GM21423 (cell line): ENCODE results near the gene CGNL1.

Experiments
- ATAC-seq: cut with Tn5 transposase; IDR thresholded peaks from one replicate; pipeline ENCODE4 v1.9.1; 2021; ENCODE audit warnings: mild to moderate bottlenecking, moderate library complexity; ENCODE audit not compliant: unreplicated experiment

The CGNL1 gene

DNA sequence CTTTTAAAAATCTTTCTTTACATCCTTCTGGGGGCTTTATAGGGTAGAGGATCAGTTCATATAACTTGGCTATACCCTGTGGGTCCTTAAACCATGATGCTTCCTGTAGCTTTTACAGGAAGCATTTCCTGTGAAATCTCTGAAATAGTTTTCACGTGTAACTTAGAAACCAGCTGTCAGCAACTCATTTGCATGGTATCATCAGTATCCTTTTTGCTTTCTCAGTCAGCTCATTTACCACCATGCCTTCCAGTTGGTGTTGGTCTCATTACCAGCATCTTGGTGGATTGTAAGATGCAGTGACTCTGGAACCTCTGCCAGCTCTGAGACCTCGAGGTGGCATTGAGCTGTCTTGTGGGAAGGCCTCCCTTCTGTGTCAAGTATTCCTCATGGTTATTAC lies 118.7 kb downstream of the CGNL1 start:
- no peak for ATAC-seq

GRCh38 chr15:57495554-57496165 lies 119.4 kb downstream of the CGNL1 start:
- ATAC-seq: no peak

GRCh38 chr15:57496594-57496945 lies 120.3 kb downstream of the CGNL1 start:
- ATAC-seq: no peak

- no peak for ATAC-seq
Measured at GRCh38 chr15:57496946-57497869, 120.9 kb downstream of the CGNL1 start.

DNA sequence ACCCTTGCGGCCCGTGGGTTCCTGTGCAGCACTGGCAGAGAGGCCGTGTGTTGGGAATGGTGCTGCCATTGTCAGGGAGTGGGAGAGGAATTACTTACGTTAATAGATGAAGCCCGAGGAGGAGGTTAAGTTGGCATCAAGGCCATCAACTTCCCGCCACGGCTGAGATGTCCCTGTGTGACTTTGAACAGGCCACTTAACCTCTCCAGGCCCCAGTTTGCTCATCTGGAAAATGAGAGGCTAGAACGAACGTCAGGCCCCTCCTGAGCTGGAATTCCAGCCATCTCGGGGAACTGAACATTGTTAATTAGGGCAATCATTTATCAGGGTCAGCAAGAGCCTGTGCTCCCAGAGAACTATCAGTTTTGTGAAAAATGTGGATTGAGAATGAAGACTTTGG lies 124.0 kb downstream of the CGNL1 start:
- ATAC-seq: no peak

DNA sequence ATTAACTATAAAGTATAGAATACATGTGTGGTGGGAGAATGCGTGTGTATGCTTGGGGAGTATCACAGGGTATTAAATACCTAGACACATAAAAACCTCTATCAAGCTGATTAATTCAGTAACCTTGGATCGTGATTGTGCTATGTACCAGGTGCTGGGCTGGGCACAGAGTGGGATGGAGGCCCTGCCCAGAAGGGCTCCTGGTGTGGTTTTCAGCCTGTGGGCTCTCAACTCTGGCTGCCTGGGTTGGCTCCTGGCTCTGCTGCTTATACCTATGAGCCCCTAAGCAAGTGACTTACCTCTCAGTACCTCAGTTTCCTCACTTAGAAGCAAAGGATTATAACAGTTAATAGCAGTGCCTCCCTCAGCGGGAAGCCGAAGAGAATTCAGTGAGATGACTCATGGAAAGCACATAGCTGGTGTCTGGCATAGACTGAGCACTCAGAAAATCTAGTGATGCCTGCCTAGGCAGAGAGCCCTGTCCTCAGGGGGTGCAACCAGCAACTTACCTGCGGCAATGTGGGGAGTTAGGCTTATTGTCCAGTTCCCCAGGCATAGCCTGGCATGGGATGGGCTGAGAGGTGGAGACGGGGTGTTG lies 124.8 kb downstream of the CGNL1 start:
- no peak for ATAC-seq

DNA sequence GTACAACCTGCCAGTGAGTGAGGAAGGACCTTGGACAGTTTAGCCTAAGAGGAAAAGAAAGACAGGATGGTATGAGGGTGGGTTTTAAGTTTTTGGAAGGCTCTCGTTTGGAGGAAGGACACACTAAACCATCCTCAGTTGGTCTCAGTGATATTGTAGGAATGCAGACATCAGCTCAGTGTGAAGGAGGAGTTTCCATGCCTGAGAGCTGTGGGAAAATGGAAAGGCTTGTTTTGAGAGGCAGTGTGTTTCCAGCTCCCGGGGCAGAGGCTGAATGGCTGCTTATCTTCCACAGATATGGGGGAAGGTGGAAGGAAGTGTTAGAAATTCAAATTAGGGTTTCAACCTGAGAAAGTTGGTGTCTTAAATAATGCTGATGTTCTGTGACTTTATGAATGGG lies 125.8 kb downstream of the CGNL1 start:
- ATAC-seq: no peak

GRCh38 chr15:57503051-57503702 lies 126.9 kb downstream of the CGNL1 start:
- ATAC-seq: no peak

DNA sequence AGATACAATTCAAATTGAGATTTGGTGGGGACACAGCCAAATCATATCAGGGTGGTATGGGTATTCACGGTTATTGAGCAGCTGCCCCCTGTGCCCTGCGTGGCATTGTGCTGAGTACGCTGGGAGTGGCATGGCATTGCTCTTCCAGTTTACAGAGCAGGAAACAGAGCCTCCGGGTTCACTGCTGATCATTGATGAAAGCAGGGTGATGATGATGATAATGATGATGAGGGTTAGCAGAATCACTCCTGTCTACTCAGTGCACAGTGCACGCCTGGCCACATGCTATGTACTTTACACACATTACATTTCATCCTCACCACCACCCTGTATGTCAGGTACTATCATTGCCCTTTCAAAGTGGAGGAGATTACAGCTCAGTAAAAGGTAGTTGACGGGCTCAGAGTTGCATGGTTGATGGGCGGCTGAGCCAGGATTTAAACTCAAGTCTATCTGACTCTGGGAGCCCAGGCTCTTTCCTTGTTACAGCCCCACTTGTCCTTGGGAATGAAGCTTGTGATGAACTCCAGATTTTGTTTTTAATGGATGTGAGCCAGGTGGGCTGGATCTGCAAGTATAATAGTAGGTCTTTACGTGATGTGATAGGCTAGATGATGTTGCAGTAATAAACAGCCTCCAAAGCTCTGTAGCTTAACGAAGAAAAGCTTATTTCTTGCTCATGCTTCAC lies 127.8 kb downstream of the CGNL1 start:
- no peak for ATAC-seq

GRCh38 chr15:57504599-57504940 lies 128.3 kb downstream of the CGNL1 start:
- no peak for ATAC-seq

DNA sequence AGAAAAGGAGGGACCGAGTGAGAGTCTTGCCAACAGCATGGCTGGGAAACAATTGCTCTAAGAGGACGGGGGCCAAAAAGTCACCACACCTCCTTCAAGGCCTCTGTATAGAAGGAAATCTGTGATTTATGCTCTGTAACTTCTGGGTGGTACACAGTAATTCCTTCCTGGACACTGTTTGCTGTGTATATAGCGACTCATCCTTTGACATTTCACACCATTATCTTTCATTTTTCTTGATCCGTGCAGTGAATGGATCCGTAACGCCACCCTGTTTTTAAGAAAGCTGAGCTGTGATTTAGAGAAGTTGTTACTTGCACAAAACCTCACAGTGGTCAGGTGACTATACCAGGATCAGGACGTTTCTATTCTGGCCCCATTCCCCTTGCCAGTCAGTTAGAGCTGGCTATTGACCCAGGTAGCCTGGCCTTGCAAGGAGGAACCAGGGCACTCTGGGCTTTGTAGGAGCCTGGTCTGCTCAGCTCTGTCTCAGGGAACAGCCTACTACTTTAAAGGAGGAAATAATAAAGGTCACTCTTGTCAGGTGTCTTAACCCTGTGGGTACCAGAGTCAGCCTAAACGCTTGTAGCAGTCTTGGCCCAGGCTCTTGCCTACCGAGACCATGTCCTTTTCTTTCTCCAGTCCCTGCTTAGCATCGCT lies 128.9 kb downstream of the CGNL1 start:
- ATAC-seq: no peak

- ATAC-seq: no peak
Measured at GRCh38 chr15:57505949-57506391, 129.7 kb downstream of the CGNL1 start.

DNA sequence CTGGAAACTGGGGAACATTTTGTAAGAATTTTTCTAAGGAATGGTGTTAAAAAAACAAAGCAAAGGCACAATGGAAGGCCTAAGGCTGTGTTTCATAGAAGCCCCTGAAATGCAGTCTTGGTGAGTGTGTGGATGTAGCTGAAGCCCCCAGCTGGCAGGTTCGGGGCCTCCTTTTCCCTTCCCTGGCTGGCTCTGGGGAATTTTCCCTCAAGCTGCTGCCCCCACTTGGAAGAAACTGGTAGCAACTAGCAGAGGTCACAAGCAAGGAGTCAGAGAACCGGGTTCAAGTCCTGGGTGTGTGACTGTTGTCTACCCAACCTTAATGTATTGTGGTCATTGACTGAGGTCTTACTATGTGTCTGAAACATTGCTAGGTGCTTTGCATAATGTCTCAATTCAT lies 130.1 kb downstream of the CGNL1 start:
- ATAC-seq: no peak

GRCh38 chr15:57507111-57507510 lies 130.8 kb downstream of the CGNL1 start:
- no peak for ATAC-seq

DNA sequence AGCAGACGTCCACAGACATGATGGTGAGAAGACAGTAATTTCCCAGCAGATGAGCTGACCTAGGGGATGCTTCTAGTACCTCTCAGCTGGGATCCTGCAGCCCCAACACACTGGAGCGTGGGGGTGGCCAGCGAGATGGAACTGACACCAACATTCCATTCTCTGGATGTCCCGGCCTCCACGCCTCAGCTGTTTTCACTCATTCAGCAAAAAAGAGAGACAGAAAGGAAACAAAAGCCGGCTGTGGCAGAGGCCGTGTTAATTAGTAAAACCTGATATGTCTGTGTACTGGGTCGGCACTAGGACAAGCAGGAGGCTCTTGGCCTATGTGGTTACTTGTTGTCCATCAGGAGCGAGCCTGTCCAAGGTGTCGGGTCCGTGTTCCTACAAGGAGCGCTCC lies 132.8 kb downstream of the CGNL1 start:
- no peak for ATAC-seq

GRCh38 chr15:57509965-57510364 lies 133.7 kb downstream of the CGNL1 start:
- ATAC-seq: no peak

DNA sequence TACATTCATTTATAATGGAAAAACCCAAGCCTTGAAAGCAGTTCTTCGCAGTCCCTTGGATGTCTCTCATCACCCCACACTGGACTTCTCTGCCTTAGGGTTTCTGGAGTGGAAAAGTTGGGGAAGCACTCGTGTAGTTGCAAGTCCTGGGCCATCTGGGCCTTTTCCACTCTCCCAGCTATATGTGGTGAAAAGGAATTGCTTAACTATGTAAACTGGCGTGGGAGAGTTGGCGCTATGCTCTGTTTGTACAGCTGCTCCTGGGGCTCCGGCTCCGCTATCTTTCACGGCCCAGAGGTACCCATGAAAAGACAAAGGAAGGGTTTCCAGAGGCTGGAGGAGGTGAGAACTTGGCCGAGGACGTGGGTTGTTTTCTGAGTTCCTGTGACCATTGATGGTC lies 134.3 kb downstream of the CGNL1 start:
- ATAC-seq: no peak

DNA sequence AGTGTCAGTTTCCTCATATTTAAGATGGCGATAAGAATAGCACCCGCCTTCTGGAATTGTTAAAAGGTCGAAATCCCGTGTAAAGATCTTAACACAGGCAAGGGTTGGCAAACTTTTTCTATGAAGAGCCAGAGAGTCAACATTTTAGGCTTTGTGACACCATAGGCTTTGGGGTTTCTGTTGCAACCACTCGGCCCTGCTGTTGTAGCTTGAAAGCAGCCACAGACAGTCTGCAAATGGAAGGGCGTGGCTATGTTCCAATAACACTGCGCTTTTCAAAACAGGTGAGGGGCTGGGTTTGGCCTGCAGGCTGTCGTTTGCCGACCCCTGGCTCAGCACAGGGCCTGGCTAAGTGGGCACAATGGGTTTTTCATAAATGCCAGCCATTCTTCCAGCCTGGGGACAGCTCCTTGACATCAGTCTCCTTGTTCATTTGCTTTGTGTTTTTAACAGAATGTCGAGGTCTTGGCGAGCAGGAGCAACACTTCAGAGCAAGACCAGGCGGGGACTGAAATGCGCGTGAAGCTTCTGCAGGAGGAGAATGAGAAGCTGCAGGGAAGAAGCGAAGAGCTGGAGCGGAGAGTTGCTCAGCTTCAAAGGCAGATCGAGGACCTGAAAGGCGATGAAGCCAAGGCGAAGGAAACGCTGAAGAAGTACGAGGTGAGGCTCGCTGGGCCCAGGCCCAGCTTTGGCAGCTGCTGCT lies 140.2 kb downstream of the CGNL1 start:
- ATAC-seq: no peak

GRCh38 chr15:57517030-57517671 lies 140.8 kb downstream of the CGNL1 start:
- ATAC-seq: no peak
